WTC11 (cell line): ENCODE data around the gene ZBTB4. TPM values are rescaled to one million over a fixed set of nuclear protein-coding genes. Genes with fewer than 3 reads are reported as not detected.

ENCODE experiments used
- ATAC-seq: fragments of 200-7000 bp; cut with Tn5 transposase; 2 replicates; pipeline ENCODE4 v1.10.0; 2021; ENCODE audit warnings: mild to moderate bottlenecking, moderate library complexity
- CTCF ChIA-PET: fragments of 300-600 bp; sonication (Branson Sonifier 250); formaldehyde crosslinking; loops from one replicate; lab custom pipeline; 2021; ENCODE audit warnings: antibody characterized with exemption; lab: Charles Lee
- POLR2A ChIA-PET: fragments of 350-600 bp; sonication (Branson Sonifier 250); formaldehyde crosslinking; loops from one replicate; lab custom pipeline; 2021; ENCODE audit warnings: antibody characterized with exemption; lab: Charles Lee
- DNase-seq: peaks from one replicate; pipeline ENCODE4 v3.0.0; 2021; ENCODE audit warnings: low spot score
- H3K27ac Mint-ChIP-seq: 2 replicates; pipeline ENCODE4 v1.8.0; 2021; ENCODE audit warnings: mixed read lengths
- H3K27me3 Mint-ChIP-seq: 2 replicates; pipeline ENCODE4 v1.8.0; 2021; ENCODE audit warnings: low read depth, mild to moderate bottlenecking, moderate library complexity, mixed read lengths
- H3K36me3 Mint-ChIP-seq: 2 replicates; pipeline ENCODE4 v1.8.0; 2021; ENCODE audit warnings: mixed read lengths
- H3K4me1 Mint-ChIP-seq: 2 replicates; pipeline ENCODE4 v1.8.0; 2022; ENCODE audit warnings: mixed read lengths
- H3K4me3 Mint-ChIP-seq: 2 replicates; pipeline ENCODE4 v1.8.0; 2021; ENCODE audit warnings: mild to moderate bottlenecking, moderate library complexity, mixed read lengths
- H3K9me3 Mint-ChIP-seq: 2 replicates; pipeline ENCODE4 v1.8.0; 2021; ENCODE audit warnings: mixed read lengths
- AFF4 ChIP-seq: sonication (generic); formaldehyde crosslinking; IDR thresholded peaks from 2 replicates; pipeline ENCODE4 v1.8.1; 2023; ENCODE audit warnings: mild to moderate bottlenecking, missing genetic modification reagents, borderline replicate concordance
- ATF1 ChIP-seq: sonication (generic); formaldehyde crosslinking; IDR thresholded peaks from 2 replicates; pipeline ENCODE4 v1.8.1; 2023; ENCODE audit warnings: mild to moderate bottlenecking, moderate library complexity, missing genetic modification reagents
- ATF2 ChIP-seq: sonication (generic); formaldehyde crosslinking; IDR thresholded peaks from 2 replicates; pipeline ENCODE4 v1.8.1; 2022; ENCODE audit warnings: low read depth, missing genetic modification reagents, borderline replicate concordance
- CBFB ChIP-seq: sonication (generic); formaldehyde crosslinking; IDR thresholded peaks from 2 replicates; pipeline ENCODE4 v1.8.1; 2022; ENCODE audit warnings: mild to moderate bottlenecking, low read depth, missing genetic modification reagents
- CREB1 ChIP-seq: sonication (generic); formaldehyde crosslinking; IDR thresholded peaks from 2 replicates; pipeline ENCODE4 v1.8.0; 2023; ENCODE audit warnings: mild to moderate bottlenecking, missing genetic modification reagents
- EMX1 ChIP-seq: fragments of 250-450 bp; sonication (Bioruptor Pico); IDR thresholded peaks from 2 replicates; pipeline ENCODE4 v1.8.0; 2021; ENCODE audit warnings: mild to moderate bottlenecking
- ERG ChIP-seq: fragments of 250-450 bp; sonication (Bioruptor Pico); IDR thresholded peaks from 2 replicates; pipeline ENCODE4 v1.8.0; 2021; ENCODE audit warnings: mild to moderate bottlenecking
- GRHL2 ChIP-seq: fragments of 250-450 bp; sonication (Bioruptor Pico); IDR thresholded peaks from 2 replicates; pipeline ENCODE4 v1.8.0; 2022; ENCODE audit warnings: mild to moderate bottlenecking, moderate library complexity; ENCODE audit not compliant: insufficient replicate concordance, severe bottlenecking
- KAT7 ChIP-seq: sonication (generic); formaldehyde crosslinking; IDR thresholded peaks from 2 replicates; pipeline ENCODE4 v1.8.1; 2023; ENCODE audit warnings: missing genetic modification reagents, mild to moderate bottlenecking, borderline replicate concordance
- MLX ChIP-seq: sonication (generic); formaldehyde crosslinking; IDR thresholded peaks from 2 replicates; pipeline ENCODE4 v1.8.1; 2023; ENCODE audit warnings: mild to moderate bottlenecking, missing genetic modification reagents, moderate library complexity
- NFYB ChIP-seq: sonication (generic); formaldehyde crosslinking; conservative IDR thresholded peaks from 2 replicates; pipeline ENCODE4 v1.8.0; 2022; ENCODE audit warnings: low read depth, missing genetic modification reagents
- NR1H2 ChIP-seq: sonication (generic); formaldehyde crosslinking; IDR thresholded peaks from 2 replicates; pipeline ENCODE4 v1.9.0; 2021; ENCODE audit warnings: mild to moderate bottlenecking, moderate library complexity, missing genetic modification reagents
- STAT6 ChIP-seq: sonication (generic); formaldehyde crosslinking; conservative IDR thresholded peaks from 2 replicates; pipeline ENCODE4 v1.8.1; 2023; ENCODE audit warnings: mild to moderate bottlenecking, low read depth, missing genetic modification reagents, moderate library complexity
- ZNF138 ChIP-seq: sonication (generic); formaldehyde crosslinking; conservative IDR thresholded peaks from 2 replicates; pipeline ENCODE4 v1.8.1; 2022; ENCODE audit warnings: mild to moderate bottlenecking, moderate library complexity, missing genetic modification reagents
- ZNF232 ChIP-seq: sonication (generic); formaldehyde crosslinking; IDR thresholded peaks from 2 replicates; pipeline ENCODE4 v1.8.0; 2022; ENCODE audit warnings: mild to moderate bottlenecking, missing genetic modification reagents
- ZNF281 ChIP-seq: sonication (generic); formaldehyde crosslinking; IDR thresholded peaks from 2 replicates; pipeline ENCODE4 v1.8.0; 2023; ENCODE audit warnings: mild to moderate bottlenecking, missing genetic modification reagents
- total RNA-seq: library from RNA; stranded (reverse); gene quantifications from 3 replicates; pipeline ENCODE4 v1.2.3, GENCODE V29; 2021

Gene ZBTB4
- total RNA-seq, 1 experiment from 2014 or later, result 14.6 TPM

GRCh38 chr17:7508846-7509245, 29.4 kb upstream of the ZBTB4 start:
- H3K27ac Mint-ChIP-seq, result no peak overlapping the region
- DNase-seq (no peak), ATAC-seq (no peak)
- H3K36me3 Mint-ChIP-seq, result peaks cover 86% of the 10 kb centered on the region
- no peaks in the 10 kb centered on the region for H3K9me3 Mint-ChIP-seq
- TF ChIP-seq EMX1 (CRISPR knock-in tag), result no peak
- no peak for TF ChIP-seq ZNF138 (CRISPR knock-in tag)
- no peak for TF ChIP-seq GRHL2 (CRISPR knock-in tag)
- no peak for TF ChIP-seq CBFB (CRISPR knock-in tag)
- TF ChIP-seq AFF4 (CRISPR knock-in tag), result no peak
- TF ChIP-seq KAT7 (CRISPR knock-in tag), result no peak
- TF ChIP-seq ZNF281 (CRISPR knock-in tag), result no peak
- no peak for TF ChIP-seq NFYB (CRISPR knock-in tag)
- TF ChIP-seq ATF2 (CRISPR knock-in tag), result no peak
- TF ChIP-seq MLX (CRISPR knock-in tag), result no peak
- TF ChIP-seq NR1H2, result no peak
- TF ChIP-seq ZNF232 (CRISPR knock-in tag), result no peak
- no peak for TF ChIP-seq ERG
- TF ChIP-seq STAT6 (CRISPR knock-in tag), result no peak
- TF ChIP-seq CREB1 (CRISPR knock-in tag), result no peak
- no peak for TF ChIP-seq ATF1
- CTCF ChIA-PET, result interaction anchor here (1.0 to 2.0 kb wide), 5 partner anchors 14 to 172 kb away, joined by 3 to 7 read pairs (median 6); partner anchors contain the start of genes ACAP1 and PLSCR3
- H3K4me1 Mint-ChIP-seq, result no peaks in the 10 kb centered on the region
- no peaks in the 10 kb centered on the region for H3K27me3 Mint-ChIP-seq
- no peak overlapping the region for H3K4me3 Mint-ChIP-seq
- POLR2A ChIA-PET, result interaction anchor here (1.5 kb wide), 1 partner anchor 51 kb away, joined by 4 read pairs; no protein-coding TSS in a partner anchor
